Kidney tubule cell (primary cell): ENCODE measurements around the gene FYB1.

Source experiments
- DNase-seq: peaks from one replicate; pipeline ENCODE4 v3.0.0-alpha.2; 2018; ENCODE audit warnings: low spot score

The FYB1 gene

GRCh38 chr5:39206630-39207321 is 12.6 kb downstream of the FYB1 start:
- DNase-seq, result no peak

- DNase-seq, result no peak
Observed at GRCh38 chr5:39205550-39205949, 13.8 kb downstream of the FYB1 start.

GRCh38 chr5:39203951-39204350 is 15.4 kb downstream of the FYB1 start:
- DNase-seq, result no peak

GRCh38 chr5:39203275-39203922 is 16.0 kb downstream of the FYB1 start:
- DNase-seq, result no peak

- DNase-seq, result no peak
Observed at GRCh38 chr5:39202597-39203274, 16.6 kb downstream of the FYB1 start.

GRCh38 chr5:39201781-39202596 is 17.4 kb downstream of the FYB1 start:
- DNase-seq, result no peak

GRCh38 chr5:39201160-39201780 is 18.1 kb downstream of the FYB1 start:
- DNase-seq, result no peak

GRCh38 chr5:39200081-39200480 is 19.3 kb downstream of the FYB1 start:
- no peak for DNase-seq

GRCh38 chr5:39199335-39199734 is 20.0 kb downstream of the FYB1 start:
- no peak for DNase-seq

- DNase-seq, result peak; percentile 41
Observed at GRCh38 chr5:39198127-39198526, 21.2 kb downstream of the FYB1 start.

- no peak for DNase-seq
Observed at GRCh38 chr5:39197556-39197955, 21.8 kb downstream of the FYB1 start.

- no peak for DNase-seq
Observed at GRCh38 chr5:39195198-39195826, 24.1 kb downstream of the FYB1 start.

- DNase-seq, result peak; percentile 30
Observed at GRCh38 chr5:39194466-39195136, 24.8 kb downstream of the FYB1 start.

- DNase-seq, result no peak
Observed at GRCh38 chr5:39193553-39194465, 25.6 kb downstream of the FYB1 start.

GRCh38 chr5:39192450-39193160 is 26.8 kb downstream of the FYB1 start:
- no peak for DNase-seq

- no peak for DNase-seq
Observed at GRCh38 chr5:39191216-39191615, 28.1 kb downstream of the FYB1 start.

- no peak for DNase-seq
Observed at GRCh38 chr5:39190311-39191102, 28.9 kb downstream of the FYB1 start.

- DNase-seq, result no peak
Observed at GRCh38 chr5:39189292-39189955, 29.9 kb downstream of the FYB1 start.
